Activated naive CD8-positive, alpha-beta T cell treated with anti-CD3 and anti-CD28 coated beads, Interleukin-2, amount 10 ng/mL, durations not matched to agents 7 days and 5 days (primary cell): ENCODE results near the gene BCAP29. TPM values are rescaled to one million over a fixed set of nuclear protein-coding genes. Genes with fewer than 3 reads are reported as not detected.
A peak's percentile ranks its signal among the peaks of the same experiment; 100 is the strongest.

ENCODE experiments used
- ATAC-seq: fragments of 150-1000 bp; cut with Tn5 transposase; one replicate; pipeline ENCODE4 v1.10.0; 2021; ENCODE audit warnings: low read depth, moderate library complexity
- POLR2A ChIA-PET: fragments of 350-600 bp; sonication (Branson Sonifier 250); formaldehyde crosslinking; loops from one replicate; lab custom pipeline; 2021; ENCODE audit warnings: antibody characterized with exemption; lab: Charles Lee
- DNase-seq: peaks from one replicate; pipeline ENCODE4 v3.0.0; 2021
- H3K27ac Mint-ChIP-seq: one replicate; pipeline ENCODE4 v1.8.0; 2022; ENCODE audit warnings: mild to moderate bottlenecking, mixed read lengths
- H3K27me3 Mint-ChIP-seq: one replicate; pipeline ENCODE4 v1.8.0; 2022; ENCODE audit warnings: mild to moderate bottlenecking, moderate library complexity, mixed read lengths
- H3K36me3 Mint-ChIP-seq: one replicate; pipeline ENCODE4 v1.8.0; 2021; ENCODE audit warnings: mild to moderate bottlenecking, mixed read lengths
- H3K4me1 Mint-ChIP-seq: one replicate; pipeline ENCODE4 v1.8.0; 2021; ENCODE audit warnings: mixed read lengths
- H3K4me3 Mint-ChIP-seq: one replicate; pipeline ENCODE4 v1.8.0; 2022; ENCODE audit warnings: mild to moderate bottlenecking, moderate library complexity, mixed read lengths
- H3K9me3 Mint-ChIP-seq: one replicate; pipeline ENCODE4 v1.8.0; 2021; ENCODE audit warnings: mixed read lengths
- total RNA-seq, 2 experiments: library from RNA; stranded (reverse); gene quantifications; one replicate each; pipeline ENCODE4 v1.2.3, GENCODE V29; 2021

Gene BCAP29
- total RNA-seq, 2 experiments from 2014 or later = 25.2 to 32.6 TPM

- no peaks in the 10 kb centered on the region for H3K27me3 Mint-ChIP-seq
- peak; percentile 89 for DNase-seq
- peaks cover 54% of the 10 kb centered on the region for H3K4me1 Mint-ChIP-seq
- POLR2A ChIA-PET = interaction anchor here (0.8 to 1.9 kb wide), 11 partner anchors 12 to 700 kb away, joined by 3 to 12 read pairs (median 4); partner anchors contain the start of genes CBLL1, HBP1 and SLC26A4
- ATAC-seq = peak; percentile 85
- H3K9me3 Mint-ChIP-seq = no peaks in the 10 kb centered on the region
- peaks cover 7% of the 10 kb centered on the region for H3K36me3 Mint-ChIP-seq
- H3K27ac Mint-ChIP-seq = peak within 1 kb of the TSS; percentile 95
- peak within 1 kb of the TSS; percentile 93 for H3K4me3 Mint-ChIP-seq
These were observed 16.1 kb upstream of the BCAP29 start, which contains the start of the genes COG5 and DUS4L for GRCh38 chr7:107563775-107564552. Gene COG5, minus strand, starts transcription at chr7:107563920. Its CDS starts 24 bp downstream, at chr7:107563896. Gene DUS4L, plus strand, starts transcription at chr7:107563971. Its CDS starts 3,100 bp downstream, at chr7:107567071.

GRCh38 chr7:107564553-107565298 is 15.3 kb upstream of the BCAP29 start:
- peak overlapping the region; percentile 93 for H3K4me3 Mint-ChIP-seq
- no peak for ATAC-seq
- peak overlapping the region; percentile 95 for H3K27ac Mint-ChIP-seq
- H3K4me1 Mint-ChIP-seq = peaks cover 48% of the 10 kb centered on the region
- no peaks in the 10 kb centered on the region for H3K9me3 Mint-ChIP-seq
- H3K36me3 Mint-ChIP-seq = peaks cover 6% of the 10 kb centered on the region
- no peak for DNase-seq
- POLR2A ChIA-PET = interaction anchor here (0.8 to 1.9 kb wide), 10 partner anchors 11 to 401 kb away, joined by 3 to 12 read pairs (median 4); partner anchors contain the start of genes CBLL1 and HBP1
- H3K27me3 Mint-ChIP-seq = no peaks in the 10 kb centered on the region

GRCh38 chr7:107570298-107570697 is 9.7 kb upstream of the BCAP29 start:
- Mint-ChIP-seq H3K27ac (no peak overlapping the region), H3K36me3 (peaks cover 15% of the 10 kb centered on the region), H3K27me3 (no peaks in the 10 kb centered on the region), H3K4me3 (no peak overlapping the region), H3K4me1 (peaks cover 11% of the 10 kb centered on the region), H3K9me3 (no peaks in the 10 kb centered on the region)
- POLR2A ChIA-PET = no interaction called here
- DNase-seq = no peak
- ATAC-seq = no peak

GRCh38 chr7:107573537-107573936 is 6.5 kb upstream of the BCAP29 start:
- Mint-ChIP-seq H3K27me3 (no peaks in the 10 kb centered on the region), H3K4me3 (no peak overlapping the region), H3K36me3 (peaks cover 10% of the 10 kb centered on the region), H3K27ac (no peak overlapping the region), H3K9me3 (no peaks in the 10 kb centered on the region), H3K4me1 (peaks cover 5% of the 10 kb centered on the region)
- ATAC-seq = no peak
- POLR2A ChIA-PET = no interaction called here
- no peak for DNase-seq

- no peaks in the 10 kb centered on the region for H3K27me3 Mint-ChIP-seq
- ATAC-seq = peak; percentile 2
- peaks cover 20% of the 10 kb centered on the region for H3K4me1 Mint-ChIP-seq
- H3K27ac Mint-ChIP-seq = peak overlapping the region; percentile 89
- H3K4me3 Mint-ChIP-seq = peak overlapping the region; percentile 90
- no peak for DNase-seq
- peaks cover 10% of the 10 kb centered on the region for H3K36me3 Mint-ChIP-seq
- no peaks in the 10 kb centered on the region for H3K9me3 Mint-ChIP-seq
- POLR2A ChIA-PET = interaction anchor here (0.7 to 1.0 kb wide), 2 partner anchors 164 to 300 kb away, joined by 3 to 4 read pairs; no protein-coding TSS in a partner anchor
These were observed 527 bp upstream of the BCAP29 start for GRCh38 chr7:107579554-107579884.

- Mint-ChIP-seq H3K27me3 (no peaks in the 10 kb centered on the region), H3K4me1 (peaks cover 18% of the 10 kb centered on the region), H3K36me3 (peaks cover 17% of the 10 kb centered on the region), H3K4me3 (peak overlapping the region; percentile 78), H3K27ac (peak overlapping the region; percentile 61), H3K9me3 (no peaks in the 10 kb centered on the region)
- no peak for ATAC-seq
- POLR2A ChIA-PET = interaction anchor here (0.7 to 1.5 kb wide), 5 partner anchors 16 to 162 kb away, joined by 3 to 8 read pairs (median 4); partner anchors contain the start of gene SLC26A4
- no peak for DNase-seq
These were observed 804 bp downstream of the BCAP29 start for GRCh38 chr7:107580716-107581383.

- DNase-seq (no peak), ATAC-seq (no peak)
- H3K4me3 Mint-ChIP-seq = peak overlapping the region; percentile 58
- H3K4me1 Mint-ChIP-seq = peaks cover 18% of the 10 kb centered on the region
- no peak overlapping the region for H3K27ac Mint-ChIP-seq
- H3K27me3 Mint-ChIP-seq = no peaks in the 10 kb centered on the region
- POLR2A ChIA-PET = interaction anchor here (0.6 to 1.5 kb wide), 4 partner anchors 16 to 162 kb away, joined by 4 to 6 read pairs (median 4); partner anchors contain the start of gene SLC26A4
- peaks cover 18% of the 10 kb centered on the region for H3K36me3 Mint-ChIP-seq
- H3K9me3 Mint-ChIP-seq = no peaks in the 10 kb centered on the region
These were observed 1.5 kb downstream of the BCAP29 start for GRCh38 chr7:107581387-107582013.

GRCh38 chr7:107582875-107583274 is 2.8 kb downstream of the BCAP29 start:
- Mint-ChIP-seq H3K36me3 (peaks cover 18% of the 10 kb centered on the region), H3K9me3 (no peaks in the 10 kb centered on the region), H3K27me3 (no peaks in the 10 kb centered on the region), H3K27ac (no peak overlapping the region), H3K4me1 (peaks cover 18% of the 10 kb centered on the region), H3K4me3 (peak overlapping the region; percentile 35)
- no peak for DNase-seq
- POLR2A ChIA-PET = no interaction called here
- no peak for ATAC-seq

- ATAC-seq (no peak), DNase-seq (no peak)
- peaks cover 23% of the 10 kb centered on the region for H3K36me3 Mint-ChIP-seq
- H3K4me1 Mint-ChIP-seq = peaks cover 15% of the 10 kb centered on the region
- no peak overlapping the region for H3K4me3 Mint-ChIP-seq
- no peaks in the 10 kb centered on the region for H3K27me3 Mint-ChIP-seq
- no peaks in the 10 kb centered on the region for H3K9me3 Mint-ChIP-seq
- POLR2A ChIA-PET = no interaction called here
- no peak overlapping the region for H3K27ac Mint-ChIP-seq
These were observed 4.7 kb downstream of the BCAP29 start for GRCh38 chr7:107584716-107585115.

- POLR2A ChIA-PET = no interaction called here
- Mint-ChIP-seq H3K9me3 (no peaks in the 10 kb centered on the region), H3K27ac (no peak overlapping the region), H3K27me3 (no peaks in the 10 kb centered on the region), H3K4me1 (no peaks in the 10 kb centered on the region), H3K4me3 (no peak overlapping the region), H3K36me3 (peaks cover 28% of the 10 kb centered on the region)
- ATAC-seq = no peak
- DNase-seq = no peak
These were observed 8.6 kb downstream of the BCAP29 start for GRCh38 chr7:107588529-107589130.

- Mint-ChIP-seq H3K4me3 (no peak overlapping the region), H3K36me3 (peaks cover 22% of the 10 kb centered on the region), H3K4me1 (no peaks in the 10 kb centered on the region), H3K27me3 (no peaks in the 10 kb centered on the region), H3K27ac (no peak overlapping the region), H3K9me3 (no peaks in the 10 kb centered on the region)
- ATAC-seq = no peak
- POLR2A ChIA-PET = no interaction called here
- DNase-seq = no peak
These were observed 11.4 kb downstream of the BCAP29 start for GRCh38 chr7:107591421-107591820.

- H3K4me1 Mint-ChIP-seq = no peaks in the 10 kb centered on the region
- POLR2A ChIA-PET = no interaction called here
- no peak for ATAC-seq
These were observed 12.4 kb downstream of the BCAP29 start for GRCh38 chr7:107592361-107593024.

More at GRCh38 chr7:107592361-107593024, 12.4 kb downstream of the BCAP29 start:
- H3K4me3 Mint-ChIP-seq = no peak overlapping the region
- H3K27me3 Mint-ChIP-seq = no peaks in the 10 kb centered on the region
- H3K36me3 Mint-ChIP-seq = peaks cover 22% of the 10 kb centered on the region
- no peaks in the 10 kb centered on the region for H3K9me3 Mint-ChIP-seq
- H3K27ac Mint-ChIP-seq = no peak overlapping the region
- DNase-seq = no peak
